Stimulated activated naive B cell treated with anti-CD40 and anti-IgM and Interleukin-4, amounts not matched to agents 10 μg/mL and 1 μg/mL and 100 μg/mL, for 72 hours (primary cell): Measurements from ENCODE around the gene INPP4A.
A peak's percentile ranks its signal among the peaks of the same experiment; 100 is the strongest.

ENCODE experiments used
- ATAC-seq, 2 donors: fragments of 150-1000 bp; cut with Tn5 transposase; replicated peaks; 2 replicates each; pipeline ENCODE4 v1.10.0; 2021; ENCODE audit warnings: moderate library complexity in 1 of 2
- DNase-seq: peaks from one replicate; pipeline ENCODE4 v3.0.0; 2021
- H3K27ac Mint-ChIP-seq: one replicate; pipeline ENCODE4 v1.8.0; 2022; ENCODE audit warnings: mild to moderate bottlenecking, mixed read lengths
- H3K27me3 Mint-ChIP-seq, 2 donors: one replicate each; pipeline ENCODE4 v1.8.0; 2022; ENCODE audit warnings: mixed read lengths in 2 of 2
- H3K36me3 Mint-ChIP-seq, 2 donors: one replicate each; pipeline ENCODE4 v1.8.0; 2022; ENCODE audit warnings: mixed read lengths in 2 of 2, mild to moderate bottlenecking in 1 of 2
- H3K4me1 Mint-ChIP-seq, 2 donors: one replicate each; pipeline ENCODE4 v1.8.0; 2022; ENCODE audit warnings: mixed read lengths in 2 of 2, mild to moderate bottlenecking in 1 of 2
- H3K4me3 Mint-ChIP-seq, 2 donors: one replicate each; pipeline ENCODE4 v1.8.0; 2022; ENCODE audit warnings: mild to moderate bottlenecking in 2 of 2, mixed read lengths in 2 of 2, moderate library complexity in 1 of 2
- H3K9me3 Mint-ChIP-seq, 2 donors: one replicate each; pipeline ENCODE4 v1.8.0; 2022; ENCODE audit warnings: mixed read lengths in 2 of 2, mild to moderate bottlenecking in 1 of 2

INPP4A gene

DNA sequence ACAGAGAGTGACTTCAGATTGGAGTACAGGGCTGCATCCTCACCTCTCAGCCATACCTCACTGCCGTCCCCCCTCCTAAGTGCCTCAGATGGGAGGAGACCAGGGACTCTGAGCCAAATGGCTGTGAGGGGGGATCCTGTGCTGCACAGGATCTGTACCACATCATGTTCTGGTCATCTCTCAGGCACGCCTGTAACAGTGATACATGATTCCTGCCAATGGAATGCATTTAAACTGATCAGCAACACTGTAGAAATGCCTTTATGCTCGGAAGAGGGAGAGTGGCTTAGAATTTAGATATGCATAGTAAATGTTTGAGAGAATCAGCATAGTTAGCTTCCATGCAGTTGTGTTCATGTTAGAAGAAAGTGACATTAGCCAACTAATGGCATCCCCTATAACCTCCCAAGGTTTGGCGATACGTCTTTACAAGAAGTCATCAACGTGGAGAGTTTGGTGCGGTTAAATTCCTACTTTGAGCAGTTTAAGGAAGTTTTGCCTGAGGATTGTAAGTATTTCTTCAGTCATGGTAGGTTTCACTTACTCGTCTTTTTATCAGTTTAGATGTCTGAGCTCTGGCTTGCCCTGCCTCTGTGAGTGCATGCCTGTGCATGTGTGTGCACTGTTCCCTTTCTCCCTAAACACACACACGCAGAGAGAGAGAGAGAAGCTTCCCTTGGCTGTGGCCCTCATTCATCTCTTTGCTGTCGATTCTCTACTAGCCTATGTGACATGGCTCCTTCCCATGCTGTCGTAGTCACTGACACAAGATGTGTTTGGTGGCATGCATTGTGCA is 123.7 kb downstream of the INPP4A start:
- H3K4me1 Mint-ChIP-seq, result no peaks in the 10 kb centered on the region
- H3K27ac Mint-ChIP-seq, result no peak overlapping the region
- H3K36me3 Mint-ChIP-seq, result peaks cover 35 to 64% of the 10 kb centered on the region in 2 donors
- no peak for DNase-seq
- H3K9me3 Mint-ChIP-seq, result no peaks in the 10 kb centered on the region
- no peak for ATAC-seq
- no peak overlapping the region for H3K4me3 Mint-ChIP-seq
- no peaks in the 10 kb centered on the region for H3K27me3 Mint-ChIP-seq

DNA sequence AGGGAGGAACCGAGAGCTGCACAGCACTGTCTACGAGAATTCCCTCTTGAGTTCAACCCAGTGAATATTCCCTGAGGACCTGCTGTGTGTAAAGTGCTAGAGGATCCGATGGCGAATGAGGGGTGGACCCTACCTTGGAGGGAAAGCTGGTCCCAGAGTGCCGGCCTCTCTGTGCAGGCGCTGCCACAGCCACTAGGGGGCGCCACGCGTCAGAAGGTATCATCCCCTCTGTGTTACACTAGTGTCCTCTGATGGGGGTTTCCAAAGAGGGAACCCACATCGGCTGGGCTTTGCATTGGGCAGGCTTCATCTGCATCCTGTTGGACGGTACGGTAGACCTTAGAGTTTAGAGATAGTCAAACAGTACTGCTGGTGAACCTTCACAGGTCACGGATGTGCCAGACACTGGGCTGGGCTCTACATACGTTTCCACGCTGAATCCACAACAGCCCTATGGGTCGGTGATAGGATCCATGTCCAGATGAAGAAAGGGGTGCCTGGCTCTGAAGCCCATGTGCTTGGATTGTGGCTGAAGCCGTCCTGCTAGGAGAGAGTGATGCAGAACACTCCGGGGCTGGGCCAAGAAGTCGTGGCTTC is 124.6 kb downstream of the INPP4A start:
- peak; percentile 17 for DNase-seq
- H3K4me3 Mint-ChIP-seq, result no peak overlapping the region
- H3K9me3 Mint-ChIP-seq, result no peaks in the 10 kb centered on the region
- no peaks in the 10 kb centered on the region for H3K27me3 Mint-ChIP-seq
- peak; percentile 85 for ATAC-seq
- H3K36me3 Mint-ChIP-seq, result peaks cover 40 to 69% of the 10 kb centered on the region in 2 donors
- no peak overlapping the region for H3K27ac Mint-ChIP-seq
- no peaks in the 10 kb centered on the region for H3K4me1 Mint-ChIP-seq

DNA sequence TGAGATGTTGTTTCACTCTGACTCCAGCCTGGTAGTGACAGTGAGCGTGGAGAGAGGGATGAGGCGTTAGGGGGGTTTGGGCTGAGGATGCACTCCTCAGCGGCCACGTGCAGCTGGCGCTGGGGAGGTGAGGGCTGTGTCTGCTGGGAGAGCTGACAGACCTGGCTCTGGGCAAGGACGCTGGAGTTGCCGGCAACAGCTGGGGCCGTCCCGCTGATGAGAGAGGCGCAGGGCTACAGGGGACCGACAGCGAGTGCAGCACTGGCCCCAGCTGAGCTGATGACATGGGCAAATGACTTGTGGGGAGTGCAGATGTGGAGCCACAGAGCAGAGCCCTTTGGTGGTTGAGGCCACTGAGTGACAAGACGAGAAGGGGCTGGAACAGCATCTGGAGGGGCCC is 125.3 kb downstream of the INPP4A start:
- Mint-ChIP-seq H3K27me3 (no peaks in the 10 kb centered on the region), H3K9me3 (no peaks in the 10 kb centered on the region), H3K4me3 (no peak overlapping the region), H3K36me3 (peaks cover 40 to 69% of the 10 kb centered on the region in 2 donors), H3K4me1 (no peaks in the 10 kb centered on the region), H3K27ac (peak overlapping the region; percentile 15)
- ATAC-seq (no peak), DNase-seq (no peak)

DNA sequence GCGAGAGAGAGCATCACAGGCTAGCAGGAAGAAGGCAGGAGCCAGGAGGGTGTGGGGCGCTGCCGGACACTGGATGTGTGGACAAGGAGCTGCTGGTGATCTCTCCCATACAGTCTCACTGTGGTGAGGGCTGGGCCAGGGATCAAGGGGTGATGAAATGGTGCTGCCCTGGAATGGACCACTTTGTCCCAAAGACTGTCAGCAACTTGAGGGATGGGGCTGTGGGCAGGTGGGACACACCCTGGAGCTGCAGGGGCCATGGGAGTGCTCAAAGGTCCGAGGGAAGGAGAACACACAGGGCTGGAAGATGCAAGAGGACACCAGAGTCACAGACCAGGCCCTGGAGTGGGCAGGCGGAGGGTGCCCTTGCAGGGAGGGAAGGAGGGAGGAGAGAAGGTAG is 125.7 kb downstream of the INPP4A start:
- H3K27me3 Mint-ChIP-seq, result no peaks in the 10 kb centered on the region
- ATAC-seq (no peak), DNase-seq (no peak)
- H3K4me3 Mint-ChIP-seq, result no peak overlapping the region
- peak overlapping the region; percentile 15 for H3K27ac Mint-ChIP-seq
- no peaks in the 10 kb centered on the region for H3K9me3 Mint-ChIP-seq
- no peaks in the 10 kb centered on the region for H3K4me1 Mint-ChIP-seq
- H3K36me3 Mint-ChIP-seq, result peaks cover 40 to 65% of the 10 kb centered on the region in 2 donors

DNA sequence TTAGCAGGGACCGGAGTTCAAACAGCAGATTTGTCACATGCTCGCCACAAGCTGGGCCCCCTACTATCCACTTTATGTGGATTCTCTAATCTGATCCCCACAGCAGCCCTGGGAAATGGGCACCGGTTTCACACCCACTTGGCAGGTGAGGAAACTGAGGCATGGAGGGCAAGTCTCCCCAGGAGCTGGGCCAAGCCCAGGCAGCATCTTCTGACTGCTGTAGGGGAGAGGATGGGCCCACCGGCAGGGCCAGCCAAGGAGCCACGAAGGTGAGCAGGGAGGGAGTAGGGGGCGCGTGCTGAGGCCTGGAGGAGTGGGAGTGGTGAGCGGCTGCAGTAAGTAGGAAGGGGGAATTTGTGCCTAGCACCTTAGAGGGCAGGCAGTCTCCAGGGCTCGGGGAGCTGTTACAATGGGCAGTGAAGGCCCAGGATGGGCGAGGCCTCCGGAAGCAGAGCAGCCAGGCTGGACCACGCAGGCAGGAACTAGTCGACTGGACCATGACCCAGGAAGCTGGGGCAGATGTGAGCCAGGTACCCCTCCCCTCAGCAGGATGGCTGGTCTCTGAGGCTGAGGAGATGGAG is 126.6 kb downstream of the INPP4A start:
- Mint-ChIP-seq H3K36me3 (peaks cover 32 to 59% of the 10 kb centered on the region in 2 donors), H3K27me3 (no peaks in the 10 kb centered on the region), H3K4me3 (no peak overlapping the region), H3K27ac (no peak overlapping the region), H3K4me1 (no peaks in the 10 kb centered on the region), H3K9me3 (no peaks in the 10 kb centered on the region)
- no peak for ATAC-seq
- no peak for DNase-seq

DNA sequence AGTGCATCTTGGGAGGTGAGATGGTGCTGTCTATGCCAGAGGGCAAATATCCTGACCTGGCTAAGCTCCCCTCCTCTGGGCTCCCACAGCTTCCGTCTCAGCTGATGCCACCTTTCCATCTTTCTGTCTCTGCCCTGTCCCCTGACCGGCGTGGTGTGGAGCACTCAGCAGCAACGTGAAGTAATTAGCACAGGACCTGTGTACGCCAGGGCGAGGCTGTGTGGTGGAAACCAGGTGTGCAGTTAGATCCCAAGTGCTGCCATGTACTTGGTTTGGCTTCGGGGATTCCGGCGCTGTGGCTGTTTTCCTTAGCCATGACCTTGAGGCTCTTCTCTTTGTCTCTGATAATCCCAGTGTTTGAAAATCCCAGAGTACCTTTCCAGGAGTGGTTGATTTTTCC is 127.1 kb downstream of the INPP4A start:
- no peak overlapping the region for H3K27ac Mint-ChIP-seq
- H3K9me3 Mint-ChIP-seq, result no peaks in the 10 kb centered on the region
- ATAC-seq (no peak), DNase-seq (no peak)
- no peak overlapping the region for H3K4me3 Mint-ChIP-seq
- peaks cover 32 to 57% of the 10 kb centered on the region in 2 donors for H3K36me3 Mint-ChIP-seq
- no peaks in the 10 kb centered on the region for H3K27me3 Mint-ChIP-seq
- H3K4me1 Mint-ChIP-seq, result no peaks in the 10 kb centered on the region

DNA sequence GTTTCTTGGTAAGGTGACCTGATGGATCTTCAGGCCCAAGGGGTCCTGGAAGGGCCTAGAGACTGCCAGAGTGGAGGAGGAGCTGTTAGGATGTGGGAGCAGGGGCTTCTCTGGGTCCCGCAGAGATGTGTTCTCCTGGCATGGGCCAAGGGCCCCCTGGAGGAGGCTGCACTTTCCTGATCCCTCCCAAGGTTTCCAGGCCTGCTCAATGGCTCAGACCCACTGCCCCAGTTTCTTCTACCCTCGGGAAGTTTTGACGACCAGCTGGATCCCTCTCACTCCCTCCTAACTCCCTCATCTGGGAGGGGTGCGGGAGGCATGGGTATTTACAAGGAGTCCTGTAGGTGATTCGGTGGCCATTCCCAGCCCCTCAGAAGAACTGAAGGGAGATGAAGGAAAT is 127.6 kb downstream of the INPP4A start:
- H3K4me1 Mint-ChIP-seq, result no peaks in the 10 kb centered on the region
- no peak overlapping the region for H3K4me3 Mint-ChIP-seq
- DNase-seq, result no peak
- no peaks in the 10 kb centered on the region for H3K9me3 Mint-ChIP-seq
- H3K27ac Mint-ChIP-seq, result no peak overlapping the region
- no peak for ATAC-seq
- peaks cover 30 to 56% of the 10 kb centered on the region in 2 donors for H3K36me3 Mint-ChIP-seq
- no peaks in the 10 kb centered on the region for H3K27me3 Mint-ChIP-seq

DNA sequence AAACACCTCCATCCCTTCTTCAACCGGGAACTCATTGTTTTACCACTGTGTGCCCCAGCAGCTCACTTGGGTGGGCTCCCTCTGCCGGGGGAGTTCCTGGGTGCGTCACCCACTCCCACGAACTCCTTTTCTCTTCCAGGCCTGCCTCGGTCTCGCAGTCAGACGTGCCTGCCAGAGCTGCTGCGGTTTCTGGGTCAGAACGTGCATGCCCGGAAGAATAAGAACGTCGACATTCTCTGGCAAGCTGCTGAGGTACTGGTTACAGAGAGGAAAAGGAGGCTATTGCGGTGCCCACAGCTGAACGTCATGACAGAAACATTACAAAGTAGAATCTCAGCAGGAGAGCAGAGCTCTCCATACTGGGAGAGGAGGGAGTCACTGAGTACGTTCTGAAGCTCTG is 128.0 kb downstream of the INPP4A start:
- no peak overlapping the region for H3K4me3 Mint-ChIP-seq
- no peak for ATAC-seq
- no peaks in the 10 kb centered on the region for H3K27me3 Mint-ChIP-seq
- no peak for DNase-seq
- no peaks in the 10 kb centered on the region for H3K9me3 Mint-ChIP-seq
- H3K4me1 Mint-ChIP-seq, result no peaks in the 10 kb centered on the region
- peak overlapping the region; percentile 43 for H3K27ac Mint-ChIP-seq
- peaks cover 34 to 56% of the 10 kb centered on the region in 2 donors for H3K36me3 Mint-ChIP-seq

DNA sequence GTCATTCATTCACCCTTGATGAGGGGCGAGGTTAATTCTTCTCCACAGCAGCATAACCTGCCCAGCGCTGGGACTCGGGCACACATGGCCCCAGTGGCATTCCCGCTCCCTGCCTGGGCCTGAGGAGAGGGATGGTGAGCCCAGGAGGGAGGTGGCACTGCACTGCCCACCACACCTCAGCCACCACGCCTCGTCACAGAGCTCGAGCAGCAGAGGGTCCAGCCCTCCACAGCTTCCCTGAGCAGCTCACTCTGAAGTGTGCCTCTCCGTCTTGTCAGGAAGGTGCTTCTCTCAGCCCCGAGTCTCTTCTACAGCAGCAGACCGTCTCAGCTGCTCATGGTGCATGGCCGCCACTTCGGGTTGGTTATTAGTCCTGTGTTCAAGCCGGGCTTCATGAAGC is 128.8 kb downstream of the INPP4A start:
- Mint-ChIP-seq H3K4me3 (no peak overlapping the region), H3K27ac (no peak overlapping the region), H3K27me3 (no peaks in the 10 kb centered on the region), H3K9me3 (no peaks in the 10 kb centered on the region), H3K4me1 (no peaks in the 10 kb centered on the region), H3K36me3 (peaks cover 37 to 59% of the 10 kb centered on the region in 2 donors)
- ATAC-seq (no peak), DNase-seq (no peak)

DNA sequence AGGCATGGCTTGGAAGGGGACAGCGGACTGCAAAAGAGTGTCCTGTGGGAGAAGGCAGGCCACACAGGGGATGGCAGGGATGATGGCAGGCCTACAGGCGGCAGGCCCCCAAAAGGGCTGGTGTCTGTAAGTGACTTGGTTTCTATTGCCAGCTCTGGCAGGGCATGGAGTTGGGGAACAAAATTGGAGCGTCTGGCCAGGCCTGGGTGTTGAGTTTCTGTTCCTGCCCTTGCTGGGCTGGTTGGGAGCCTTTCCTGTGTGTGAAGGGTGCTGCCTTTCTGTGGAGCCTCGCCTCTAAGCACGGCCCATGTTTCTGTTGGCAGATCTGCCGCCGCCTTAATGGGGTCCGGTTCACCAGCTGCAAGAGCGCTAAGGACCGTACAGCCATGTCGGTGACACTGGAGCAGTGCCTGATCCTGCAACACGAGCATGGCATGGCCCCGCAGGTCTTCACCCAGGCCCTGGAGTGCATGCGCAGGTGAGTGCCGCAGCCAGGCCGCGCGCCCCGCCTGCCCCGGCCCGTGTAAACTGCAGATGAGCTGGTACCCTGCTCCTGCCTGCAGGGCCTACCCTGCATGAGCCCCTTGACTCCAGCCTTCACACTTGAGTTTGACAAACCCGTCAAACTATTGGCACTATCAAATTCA is 132.1 kb downstream of the INPP4A start:
- no peak overlapping the region for H3K4me3 Mint-ChIP-seq
- ATAC-seq (no peak), DNase-seq (no peak)
- H3K4me1 Mint-ChIP-seq, result peaks cover 7 to 14% of the 10 kb centered on the region in 2 donors
- H3K27me3 Mint-ChIP-seq, result no peaks in the 10 kb centered on the region
- H3K36me3 Mint-ChIP-seq, result peaks cover 18 to 47% of the 10 kb centered on the region in 2 donors
- no peaks in the 10 kb centered on the region for H3K9me3 Mint-ChIP-seq
- no peak overlapping the region for H3K27ac Mint-ChIP-seq

DNA sequence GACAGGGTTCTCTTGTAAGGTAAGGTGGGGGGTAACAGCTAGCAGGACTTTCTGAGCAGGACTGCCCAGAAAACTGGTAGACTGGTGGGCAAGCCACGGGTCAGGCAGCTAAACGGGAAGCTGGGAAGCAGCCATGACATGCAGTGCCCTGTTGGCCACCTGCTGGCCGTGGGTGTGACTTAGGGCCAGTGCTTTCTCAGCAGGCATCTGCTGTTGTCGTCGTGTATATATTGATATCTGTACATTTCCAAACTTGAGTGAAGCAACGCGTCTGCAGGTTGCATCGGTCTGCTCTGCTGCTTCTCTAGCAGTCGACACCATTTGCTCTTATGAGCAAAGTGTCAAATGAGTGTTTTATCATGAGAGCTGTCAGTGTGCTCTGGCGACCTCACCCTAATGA is 132.7 kb downstream of the INPP4A start:
- H3K36me3 Mint-ChIP-seq, result peaks cover 20 to 51% of the 10 kb centered on the region in 2 donors
- H3K9me3 Mint-ChIP-seq, result no peaks in the 10 kb centered on the region
- H3K4me3 Mint-ChIP-seq, result no peak overlapping the region
- no peak for DNase-seq
- peaks cover 7 to 14% of the 10 kb centered on the region in 2 donors for H3K4me1 Mint-ChIP-seq
- H3K27me3 Mint-ChIP-seq, result no peaks in the 10 kb centered on the region
- no peak for ATAC-seq
- no peak overlapping the region for H3K27ac Mint-ChIP-seq

DNA sequence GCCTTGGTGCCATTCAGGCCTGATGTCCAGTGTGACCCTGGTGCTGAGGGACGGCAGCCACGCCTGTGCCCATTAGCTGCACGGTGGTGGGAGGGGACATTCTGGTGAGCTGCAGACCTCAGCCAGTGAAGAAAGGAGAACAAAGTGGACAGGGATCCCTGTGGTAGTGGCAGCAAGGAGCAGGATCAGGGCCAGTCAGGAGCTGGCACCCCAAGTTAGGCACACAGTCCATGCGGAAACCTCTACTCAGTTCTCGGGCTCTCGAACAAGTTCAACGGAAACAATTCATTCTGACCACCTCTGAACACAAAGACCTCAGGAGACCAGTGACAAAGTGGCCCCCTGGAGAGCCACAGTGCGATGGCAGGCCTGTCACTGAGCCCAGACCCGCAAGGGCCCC is 133.6 kb downstream of the INPP4A start:
- ATAC-seq (no peak), DNase-seq (no peak)
- Mint-ChIP-seq H3K27ac (no peak overlapping the region), H3K36me3 (peaks cover 22 to 50% of the 10 kb centered on the region in 2 donors), H3K27me3 (no peaks in the 10 kb centered on the region), H3K4me3 (no peak overlapping the region), H3K4me1 (peaks cover 7 to 14% of the 10 kb centered on the region in 2 donors), H3K9me3 (no peaks in the 10 kb centered on the region)

DNA sequence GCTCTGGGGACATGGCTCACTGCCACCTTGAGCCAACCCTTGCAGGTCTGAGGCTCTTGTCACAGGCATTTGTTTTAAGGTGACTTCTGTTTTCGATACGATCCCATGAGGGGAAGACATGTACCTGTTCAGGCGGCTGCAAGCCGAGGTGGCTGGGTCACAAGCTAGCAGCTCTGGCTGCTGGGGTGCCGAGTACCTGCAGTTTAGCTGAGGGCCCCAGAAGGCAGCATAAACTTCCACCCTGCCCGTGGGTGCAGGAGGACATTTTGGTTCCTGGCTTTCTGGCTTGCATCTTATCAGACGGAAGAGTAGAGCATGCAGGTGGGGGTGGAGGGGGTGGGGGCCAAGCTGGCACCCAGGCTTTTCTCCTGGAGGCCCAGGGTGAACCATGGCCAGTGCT is 135.3 kb downstream of the INPP4A start:
- Mint-ChIP-seq H3K9me3 (no peaks in the 10 kb centered on the region), H3K4me1 (peaks cover 7 to 14% of the 10 kb centered on the region in 2 donors), H3K4me3 (no peak overlapping the region), H3K27ac (no peak overlapping the region), H3K36me3 (peaks cover 17 to 53% of the 10 kb centered on the region in 2 donors), H3K27me3 (no peaks in the 10 kb centered on the region)
- DNase-seq (no peak), ATAC-seq (no peak)

DNA sequence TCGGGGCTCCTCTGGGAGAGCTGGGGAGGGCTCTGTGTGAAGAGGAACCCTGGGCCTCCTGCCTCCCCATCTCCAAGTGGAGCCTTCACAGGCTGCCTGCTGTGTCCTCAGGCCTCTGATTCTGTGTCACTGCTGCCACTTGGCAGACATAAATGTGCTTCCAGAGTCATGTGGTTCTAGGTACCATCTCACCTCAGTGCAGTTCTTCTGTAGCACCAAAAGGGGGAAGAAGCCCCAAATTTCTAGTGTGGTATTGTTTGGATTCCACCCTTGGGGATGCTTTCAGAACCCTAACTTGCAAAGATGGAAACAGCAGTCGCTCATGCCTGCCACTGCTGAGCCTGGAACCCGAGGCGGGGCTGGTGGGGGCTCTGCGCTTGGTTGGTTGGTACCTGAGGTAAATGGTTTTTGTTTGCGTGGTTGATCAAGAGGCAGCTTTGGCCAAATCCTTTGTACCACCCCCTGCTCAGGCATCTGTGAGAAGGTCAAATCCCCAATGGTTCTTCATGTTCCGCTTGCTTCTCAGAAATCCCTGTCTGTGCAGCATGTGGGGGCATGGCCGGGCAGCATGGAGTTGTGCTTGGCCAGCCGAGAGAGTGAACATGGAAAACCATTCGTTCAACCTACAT is 136.1 kb downstream of the INPP4A start:
- H3K9me3 Mint-ChIP-seq, result no peaks in the 10 kb centered on the region
- H3K4me3 Mint-ChIP-seq, result no peak overlapping the region
- H3K27me3 Mint-ChIP-seq, result no peaks in the 10 kb centered on the region
- ATAC-seq (peak; percentile 53 to 68), DNase-seq (no peak)
- H3K4me1 Mint-ChIP-seq, result peaks cover 7 to 14% of the 10 kb centered on the region in 2 donors
- H3K36me3 Mint-ChIP-seq, result peaks cover 17 to 53% of the 10 kb centered on the region in 2 donors
- H3K27ac Mint-ChIP-seq, result no peak overlapping the region
